ENCODE measurements around the gene MCCC2.
"Not testable (repeated sequence)": the region's sequence is repeated elsewhere in the genome, so short reads cannot be mapped to it uniquely, and the experiment has no call there.

Gene MCCC2

GRCh38 chr5:71576241-71576640, 10.9 kb upstream of the MCCC2 start:
- Histone ChIP-seq H3K4me3 (ENCODE audit: low read length) (no peak overlapping the region), H3K36me3 (ENCODE audit: control insufficient read depth, low read depth, low read length) (no peaks in the 10 kb centered on the region), H3K27ac (ENCODE audit: low read length) (no peak overlapping the region)

GRCh38 chr5:71577839-71578238, 9.3 kb upstream of the MCCC2 start:
- H3K27ac ChIP-seq (ENCODE audit: low read length); H3K27me3 ChIP-seq (ENCODE audit: control insufficient read depth, insufficient read depth, low read length); H3K9ac ChIP-seq (ENCODE audit: low read length); H3K4me3 ChIP-seq (ENCODE audit: low read length); H3K9me3 ChIP-seq (ENCODE audit: control insufficient read depth, low read depth, low read length); H3K4me1 ChIP-seq (ENCODE audit: control insufficient read depth, low read depth, low read length); H3K36me3 ChIP-seq (ENCODE audit: control insufficient read depth, low read depth, low read length): not testable (repeated sequence)

More at GRCh38 chr5:71576241-71576640, 10.9 kb upstream of the MCCC2 start:
- no peaks in the 10 kb centered on the region for H3K27me3 ChIP-seq (ENCODE audit: control insufficient read depth, insufficient read depth, low read length)
- no peak overlapping the region for H3K9ac ChIP-seq (ENCODE audit: low read length)
- peaks cover 4% of the 10 kb centered on the region for H3K4me1 ChIP-seq (ENCODE audit: control insufficient read depth, low read depth, low read length)
- H3K9me3 ChIP-seq (ENCODE audit: control insufficient read depth, low read depth, low read length), result no peaks in the 10 kb centered on the region

GRCh38 chr5:71582945-71583584, 4.1 kb upstream of the MCCC2 start:
- Histone ChIP-seq H3K27me3 (ENCODE audit: control insufficient read depth, insufficient read depth, low read length) (no peaks in the 10 kb centered on the region), H3K4me3 (ENCODE audit: low read length) (no peak overlapping the region), H3K9ac (ENCODE audit: low read length) (no peak overlapping the region), H3K27ac (ENCODE audit: low read length) (no peak overlapping the region), H3K36me3 (ENCODE audit: control insufficient read depth, low read depth, low read length) (no peaks in the 10 kb centered on the region), H3K4me1 (ENCODE audit: control insufficient read depth, low read depth, low read length) (no peaks in the 10 kb centered on the region), H3K9me3 (ENCODE audit: control insufficient read depth, low read depth, low read length) (no peaks in the 10 kb centered on the region)

DNA sequence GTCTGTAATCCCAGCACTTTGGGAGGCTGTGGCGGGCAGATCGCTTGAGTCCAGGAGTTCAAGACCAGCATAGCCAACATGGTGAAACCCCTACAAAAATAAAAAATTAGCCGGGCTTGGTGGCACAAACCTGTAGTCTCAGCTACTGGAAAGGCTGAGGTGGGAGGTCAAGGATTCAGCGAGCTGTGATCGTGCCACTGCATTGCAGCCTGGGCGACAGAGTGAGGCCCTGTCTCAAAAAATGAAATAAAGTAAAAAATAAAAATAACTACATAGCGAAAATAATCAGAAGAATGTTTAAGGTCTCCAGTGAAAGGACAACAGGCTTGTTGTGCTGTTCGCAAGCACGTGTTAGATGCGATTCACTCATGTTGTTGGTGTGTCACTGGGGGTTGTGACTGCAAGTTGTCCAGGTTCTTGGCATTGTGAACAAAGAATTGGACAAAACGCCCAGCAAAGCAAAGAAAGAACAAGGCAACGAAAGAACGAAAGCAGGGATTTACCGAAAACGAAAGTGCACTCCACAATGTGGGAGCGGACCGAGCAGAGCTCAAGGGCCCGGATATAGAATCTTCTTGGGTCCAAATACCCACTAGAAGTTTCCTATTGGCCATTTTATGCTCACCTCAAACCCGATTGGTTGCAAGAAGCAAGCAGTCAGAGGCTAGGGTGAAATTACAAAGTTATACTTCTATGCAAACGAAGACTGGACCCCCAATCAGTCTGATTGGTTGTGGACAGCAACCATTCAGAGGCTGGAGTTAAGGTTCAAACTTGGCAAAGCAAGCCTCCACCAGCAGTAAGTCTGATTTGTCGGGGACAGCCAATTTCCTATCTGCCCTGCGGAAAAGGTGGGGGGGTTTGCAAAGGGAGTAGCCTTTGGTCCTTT, 844 bp upstream of the MCCC2 start:
- peak overlapping the region; percentile 79 for H3K4me3 ChIP-seq (ENCODE audit: low read length)
- no peaks in the 10 kb centered on the region for H3K9me3 ChIP-seq (ENCODE audit: control insufficient read depth, low read depth, low read length)
- H3K27ac ChIP-seq (ENCODE audit: low read length), result no peak overlapping the region
- no peaks in the 10 kb centered on the region for H3K27me3 ChIP-seq (ENCODE audit: control insufficient read depth, insufficient read depth, low read length)
- H3K4me1 ChIP-seq (ENCODE audit: control insufficient read depth, low read depth, low read length), result no peaks in the 10 kb centered on the region
- H3K36me3 ChIP-seq (ENCODE audit: control insufficient read depth, low read depth, low read length), result no peaks in the 10 kb centered on the region
- H3K9ac ChIP-seq (ENCODE audit: low read length), result peak overlapping the region; percentile 51

DNA sequence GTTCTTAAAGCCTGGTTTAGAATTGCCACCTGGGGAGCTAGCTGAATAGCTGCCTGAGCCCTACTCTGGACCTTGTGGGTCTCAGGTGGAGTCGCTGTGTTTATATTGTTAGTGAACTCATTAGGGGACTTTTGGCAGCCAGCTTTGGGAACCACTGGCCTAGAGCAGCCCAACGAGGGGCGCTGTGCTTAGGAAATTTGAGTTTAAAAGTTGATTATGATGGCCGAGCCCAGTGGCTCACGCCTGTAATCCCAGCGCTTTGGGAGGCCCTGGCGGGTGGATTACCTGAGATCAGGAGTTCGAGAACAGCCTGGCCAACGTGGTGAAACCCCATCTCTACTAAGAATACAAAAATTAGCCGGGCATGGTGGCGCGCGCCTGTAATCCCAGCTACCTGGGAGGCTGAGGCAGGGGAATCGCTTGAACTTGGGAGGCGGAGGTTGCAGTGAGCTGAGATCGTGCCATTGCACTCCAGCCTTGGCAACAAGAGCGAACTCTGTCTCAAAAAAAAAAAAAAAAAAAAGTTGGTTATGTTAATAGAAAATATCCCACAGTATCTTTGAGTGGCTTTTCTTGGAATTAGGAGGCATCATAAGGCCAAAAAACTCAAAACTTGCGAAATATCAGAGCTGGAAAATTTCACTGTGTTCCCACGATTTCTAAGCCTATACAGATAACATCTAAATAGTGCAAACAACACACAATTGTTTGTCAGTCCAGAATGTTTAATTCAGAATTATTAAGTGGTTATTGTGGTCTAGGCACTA, 809 bp downstream of the MCCC2 start:
- peak overlapping the region; percentile 40 for H3K27ac ChIP-seq (ENCODE audit: low read length)
- H3K4me1 ChIP-seq (ENCODE audit: control insufficient read depth, low read depth, low read length), result no peaks in the 10 kb centered on the region
- H3K27me3 ChIP-seq (ENCODE audit: control insufficient read depth, insufficient read depth, low read length), result no peaks in the 10 kb centered on the region
- peak overlapping the region; percentile 82 for H3K9ac ChIP-seq (ENCODE audit: low read length)
- peak overlapping the region; percentile 79 for H3K4me3 ChIP-seq (ENCODE audit: low read length)
- no peaks in the 10 kb centered on the region for H3K9me3 ChIP-seq (ENCODE audit: control insufficient read depth, low read depth, low read length)
- no peaks in the 10 kb centered on the region for H3K36me3 ChIP-seq (ENCODE audit: control insufficient read depth, low read depth, low read length)

DNA sequence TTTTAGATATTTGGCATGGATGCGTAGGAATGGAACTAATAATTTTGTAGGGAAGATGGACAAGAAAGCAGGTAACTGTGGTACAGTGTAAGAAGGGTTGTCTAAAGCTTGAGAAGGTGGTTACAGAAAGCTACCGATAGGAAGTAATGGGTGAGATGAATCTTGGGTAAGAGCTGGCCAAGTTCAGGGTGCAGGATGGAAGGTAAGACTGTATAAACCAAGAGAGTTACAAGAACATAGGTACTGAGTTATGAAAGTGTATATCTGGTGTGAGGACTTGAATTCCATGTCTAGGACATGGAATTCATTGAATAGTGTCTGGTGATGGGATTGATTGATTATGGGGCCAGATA, 1.4 kb downstream of the MCCC2 start:
- no peaks in the 10 kb centered on the region for H3K9me3 ChIP-seq (ENCODE audit: control insufficient read depth, low read depth, low read length)
- H3K27me3 ChIP-seq (ENCODE audit: control insufficient read depth, insufficient read depth, low read length), result no peaks in the 10 kb centered on the region
- no peak overlapping the region for H3K9ac ChIP-seq (ENCODE audit: low read length)
- peak overlapping the region; percentile 79 for H3K4me3 ChIP-seq (ENCODE audit: low read length)
- no peak overlapping the region for H3K27ac ChIP-seq (ENCODE audit: low read length)
- H3K36me3 ChIP-seq (ENCODE audit: control insufficient read depth, low read depth, low read length), result no peaks in the 10 kb centered on the region
- no peaks in the 10 kb centered on the region for H3K4me1 ChIP-seq (ENCODE audit: control insufficient read depth, low read depth, low read length)

DNA sequence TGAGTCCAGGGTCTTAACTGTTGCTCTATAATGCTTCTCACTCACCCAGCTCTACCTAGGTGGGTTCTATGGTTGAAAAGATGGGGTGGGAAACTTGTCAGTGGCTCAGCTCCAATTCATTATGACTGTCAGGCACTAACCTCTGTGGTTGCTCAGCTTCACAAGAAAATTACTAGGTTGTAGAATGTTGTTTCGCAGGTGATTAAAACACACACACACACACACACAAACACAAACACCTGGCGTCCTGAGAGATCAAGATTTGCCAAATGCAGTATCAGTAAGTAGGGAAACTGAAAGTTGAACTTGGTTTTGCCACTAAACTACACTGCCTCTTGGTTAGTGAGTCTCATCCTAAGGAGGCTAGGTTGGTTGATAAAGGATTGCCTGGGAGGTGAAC, 2.8 kb downstream of the MCCC2 start:
- Histone ChIP-seq H3K36me3 (ENCODE audit: control insufficient read depth, low read depth, low read length) (no peaks in the 10 kb centered on the region), H3K27ac (ENCODE audit: low read length) (no peak overlapping the region), H3K4me3 (ENCODE audit: low read length) (no peak overlapping the region), H3K4me1 (ENCODE audit: control insufficient read depth, low read depth, low read length) (no peaks in the 10 kb centered on the region), H3K27me3 (ENCODE audit: control insufficient read depth, insufficient read depth, low read length) (no peaks in the 10 kb centered on the region), H3K9me3 (ENCODE audit: control insufficient read depth, low read depth, low read length) (no peaks in the 10 kb centered on the region), H3K9ac (ENCODE audit: low read length) (no peak overlapping the region)

GRCh38 chr5:71591100-71591499, 4.0 kb downstream of the MCCC2 start:
- H3K4me1 ChIP-seq (ENCODE audit: control insufficient read depth, low read depth, low read length), result no peaks in the 10 kb centered on the region
- no peaks in the 10 kb centered on the region for H3K9me3 ChIP-seq (ENCODE audit: control insufficient read depth, low read depth, low read length)
- H3K36me3 ChIP-seq (ENCODE audit: control insufficient read depth, low read depth, low read length), result no peaks in the 10 kb centered on the region
- H3K4me3 ChIP-seq (ENCODE audit: low read length), result no peak overlapping the region
- no peak overlapping the region for H3K27ac ChIP-seq (ENCODE audit: low read length)
- H3K27me3 ChIP-seq (ENCODE audit: control insufficient read depth, insufficient read depth, low read length), result no peaks in the 10 kb centered on the region
- no peak overlapping the region for H3K9ac ChIP-seq (ENCODE audit: low read length)

- H3K36me3 ChIP-seq (ENCODE audit: control insufficient read depth, low read depth, low read length), result peaks cover 5% of the 10 kb centered on the region
Observed at GRCh38 chr5:71596169-71596568, 9.0 kb downstream of the MCCC2 start.

GRCh38 chr5:71597001-71597400, 9.9 kb downstream of the MCCC2 start:
- Histone ChIP-seq H3K9ac (ENCODE audit: low read length) (no peak overlapping the region), H3K9me3 (ENCODE audit: control insufficient read depth, low read depth, low read length) (no peaks in the 10 kb centered on the region), H3K4me3 (ENCODE audit: low read length) (no peak overlapping the region), H3K4me1 (ENCODE audit: control insufficient read depth, low read depth, low read length) (no peaks in the 10 kb centered on the region), H3K27me3 (ENCODE audit: control insufficient read depth, insufficient read depth, low read length) (no peaks in the 10 kb centered on the region), H3K27ac (ENCODE audit: low read length) (no peak overlapping the region), H3K36me3 (ENCODE audit: control insufficient read depth, low read depth, low read length) (peaks cover 5% of the 10 kb centered on the region)

More at GRCh38 chr5:71596169-71596568, 9.0 kb downstream of the MCCC2 start:
- H3K4me3 ChIP-seq (ENCODE audit: low read length), result no peak overlapping the region
- no peaks in the 10 kb centered on the region for H3K4me1 ChIP-seq (ENCODE audit: control insufficient read depth, low read depth, low read length)
- H3K9me3 ChIP-seq (ENCODE audit: control insufficient read depth, low read depth, low read length), result no peaks in the 10 kb centered on the region
- no peak overlapping the region for H3K27ac ChIP-seq (ENCODE audit: low read length)
- no peaks in the 10 kb centered on the region for H3K27me3 ChIP-seq (ENCODE audit: control insufficient read depth, insufficient read depth, low read length)
- no peak overlapping the region for H3K9ac ChIP-seq (ENCODE audit: low read length)

DNA sequence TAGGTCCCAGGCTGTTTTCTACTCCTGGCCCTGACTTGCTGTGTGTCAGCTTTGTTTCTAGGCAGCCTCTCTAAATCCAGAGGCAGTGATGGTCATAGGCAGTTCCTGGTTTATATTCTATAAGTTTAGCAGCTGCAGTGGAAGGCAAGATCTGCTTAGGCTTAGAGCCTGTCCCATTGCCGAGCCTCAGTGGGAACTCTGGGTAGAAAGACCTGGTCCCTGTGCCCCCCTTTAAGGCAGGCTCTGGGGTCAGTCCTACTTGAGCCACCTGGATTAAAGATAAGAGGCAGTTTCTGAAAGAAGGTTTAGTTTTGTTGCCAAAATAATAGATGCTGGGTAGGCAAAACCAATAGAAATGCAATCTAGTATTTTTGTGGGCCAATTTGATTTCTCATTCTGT, 13.6 kb downstream of the MCCC2 start:
- Histone ChIP-seq H3K4me3 (ENCODE audit: low read length) (no peak overlapping the region), H3K27me3 (ENCODE audit: control insufficient read depth, insufficient read depth, low read length) (no peaks in the 10 kb centered on the region), H3K9ac (ENCODE audit: low read length) (no peak overlapping the region), H3K27ac (ENCODE audit: low read length) (no peak overlapping the region), H3K4me1 (ENCODE audit: control insufficient read depth, low read depth, low read length) (no peaks in the 10 kb centered on the region), H3K36me3 (ENCODE audit: control insufficient read depth, low read depth, low read length) (peaks cover 18% of the 10 kb centered on the region), H3K9me3 (ENCODE audit: control insufficient read depth, low read depth, low read length) (no peaks in the 10 kb centered on the region)

Measured in iPS-18a (cell line).